ENCODE results near the gene ALOX5AP. TPM values are rescaled to one million over a fixed set of nuclear protein-coding genes. Genes with fewer than 3 reads are reported as not detected.

ALOX5AP gene
- total and polyA plus RNA-seq, 9 of the 15 experiments (the other 6 are each of a cell fraction or from before 2014, with no cell fraction given) = 0.31 TPM; not detected in 8

- ChIA-PET POLR2A (no interaction called here), CTCF (ENCODE audit: low intra/inter-chr PET ratio) (no interaction called here)
- Histone ChIP-seq H3K27ac (ENCODE audit: extremely low read depth, low read depth, low read length) (no peak overlapping the region), H4K20me1 (replicated peaks; ENCODE audit: control insufficient read depth, insufficient read depth, low read length) (no peaks in the 10 kb centered on the region), H3K79me2 (ENCODE audit: control insufficient read depth, insufficient read depth, low read length) (no peaks in the 10 kb centered on the region), H3K4me2 (ENCODE audit: insufficient read depth, low read length) (no peak overlapping the region), H2AFZ (ENCODE audit: low read depth, low read length) (no peak overlapping the region), H3K27me3 (ENCODE audit: control insufficient read depth in 2 of 2, insufficient read depth in 2 of 2, low read length in 2 of 2) (peaks cover 3 to 24% of the 10 kb centered on the region in 2 experiments; a peak in 3 of 5 replicates), H3K36me3 (ENCODE audit: control insufficient read depth, insufficient read depth, low read length) (no peaks in the 10 kb centered on the region), H3K9me1 (ENCODE audit: control insufficient read depth, insufficient read depth, low read length) (no peaks in the 10 kb centered on the region), H3K9me3 (replicated peaks; ENCODE audit: control insufficient read depth, insufficient read depth, low read depth, low read length) (no peaks in the 10 kb centered on the region), H3K4me3 (no peak overlapping the region), H3K4me1 (replicated peaks in 1 of 2; ENCODE audit: control insufficient read depth in 2 of 2, insufficient read depth in 2 of 2, low read length in 2 of 2) (no peaks in the 10 kb centered on the region), H3K9ac (ENCODE audit: insufficient read depth in 1 of 2, low read depth in 2 of 2, low read length in 2 of 2) (no peak overlapping the region)
- DNase-seq (ENCODE audit: extremely low read depth in 1 of 4, low spot score in 3 of 4) = no peak
- no TSS peak for BruUV-seq (replicated peaks)
- intact Hi-C loops (cut with micrococcal nuclease) (no loop called here), in situ Hi-C loops (cut with MboI) (no loop called here)
- 0% methylated on average over 3 of the region's 4 CpGs for WGBS (ENCODE audit: insufficient coverage, low coverage, missing lambda C conversion rate)
- ATAC-seq = no peak
- FAIRE-seq = no peak
- TF ChIP-seq ZNF347 (CRISPR knock-in tag; IDR thresholded peaks at IDR 0.05; ENCODE audit: low read depth) (no peak), CHD7 (IDR thresholded peaks at IDR 0.05; ENCODE audit: low read depth, low read length) (no peak), ZBTB2 (IDR thresholded peaks at IDR 0.05) (no peak), SRSF1 (IDR thresholded peaks at IDR 0.05; ENCODE audit: low read depth, low read length) (no peak), CTBP1 (IDR thresholded peaks at IDR 0.05; ENCODE audit: borderline replicate concordance) (no peak), AFF4 (CRISPR knock-in tag; IDR thresholded peaks at IDR 0.05) (no peak)
Measured at GRCh38 chr13:30744681-30745077, 9.3 kb downstream of the ALOX5AP start.

Measured in K562 (cell line).